GM19043 (cell line): Measurements from ENCODE around the gene SLC13A3.

Source experiments
- ATAC-seq: cut with Tn5 transposase; IDR thresholded peaks from one replicate; pipeline ENCODE4 v1.9.1; 2021; ENCODE audit warnings: low read depth; ENCODE audit not compliant: unreplicated experiment

The SLC13A3 gene

GRCh38 chr20:46638134-46638897 is 12.9 kb downstream of the SLC13A3 start:
- ATAC-seq: no peak

DNA sequence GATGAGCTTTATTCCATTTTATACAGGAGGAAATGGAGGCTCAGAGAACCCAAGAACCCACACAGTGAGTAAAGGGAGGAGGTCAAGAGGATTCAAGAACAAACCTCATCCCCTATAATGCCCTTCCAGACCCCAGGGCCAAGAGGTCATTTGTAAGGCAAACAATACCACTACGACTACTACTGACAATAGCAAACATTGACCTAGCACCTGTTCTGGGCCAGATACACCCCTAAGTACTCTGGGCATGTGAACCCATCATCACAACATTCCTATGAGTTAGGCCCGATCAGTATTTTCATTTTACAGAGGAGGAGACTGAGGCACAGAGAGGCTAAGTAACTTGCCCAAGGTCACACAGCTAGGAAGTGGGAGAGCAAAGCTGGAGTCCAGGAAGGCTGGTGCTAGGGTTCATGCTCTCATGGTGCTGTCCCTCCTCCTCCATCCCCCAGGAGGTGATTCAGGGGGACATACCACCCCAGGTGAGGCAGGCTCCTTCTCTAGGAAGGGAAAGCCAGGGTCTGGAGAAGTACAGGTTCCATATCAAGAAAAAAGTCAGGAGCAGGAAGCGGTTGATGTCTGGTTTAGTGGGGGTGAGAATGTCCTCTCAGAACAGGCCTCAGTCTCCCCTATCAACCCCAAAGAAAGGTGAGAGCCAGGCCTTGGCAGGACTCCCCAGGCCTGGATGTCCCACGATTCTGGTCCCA is 13.7 kb downstream of the SLC13A3 start:
- no peak for ATAC-seq

- ATAC-seq: no peak
Observed at GRCh38 chr20:46637020-46637419, 14.2 kb downstream of the SLC13A3 start.

DNA sequence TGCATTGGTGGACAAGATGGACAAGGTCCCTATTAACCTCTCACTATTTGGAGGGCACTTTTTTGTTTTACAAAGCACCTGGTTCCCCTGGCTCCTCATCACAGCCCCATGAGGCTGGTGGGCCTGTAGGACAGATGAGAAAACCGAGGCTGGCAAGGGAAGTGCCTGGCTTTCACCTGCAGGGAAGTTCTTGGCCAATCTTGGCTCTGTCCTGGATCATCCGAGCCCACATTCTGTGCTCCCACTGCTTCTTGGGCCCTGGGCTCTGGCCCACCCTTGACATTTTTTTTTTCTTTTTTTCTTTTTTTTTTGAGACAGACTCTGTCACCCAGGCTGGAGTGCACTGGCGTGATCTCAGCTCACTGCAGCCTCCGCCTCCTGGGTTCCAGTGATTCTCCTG is 14.7 kb downstream of the SLC13A3 start:
- no peak for ATAC-seq

DNA sequence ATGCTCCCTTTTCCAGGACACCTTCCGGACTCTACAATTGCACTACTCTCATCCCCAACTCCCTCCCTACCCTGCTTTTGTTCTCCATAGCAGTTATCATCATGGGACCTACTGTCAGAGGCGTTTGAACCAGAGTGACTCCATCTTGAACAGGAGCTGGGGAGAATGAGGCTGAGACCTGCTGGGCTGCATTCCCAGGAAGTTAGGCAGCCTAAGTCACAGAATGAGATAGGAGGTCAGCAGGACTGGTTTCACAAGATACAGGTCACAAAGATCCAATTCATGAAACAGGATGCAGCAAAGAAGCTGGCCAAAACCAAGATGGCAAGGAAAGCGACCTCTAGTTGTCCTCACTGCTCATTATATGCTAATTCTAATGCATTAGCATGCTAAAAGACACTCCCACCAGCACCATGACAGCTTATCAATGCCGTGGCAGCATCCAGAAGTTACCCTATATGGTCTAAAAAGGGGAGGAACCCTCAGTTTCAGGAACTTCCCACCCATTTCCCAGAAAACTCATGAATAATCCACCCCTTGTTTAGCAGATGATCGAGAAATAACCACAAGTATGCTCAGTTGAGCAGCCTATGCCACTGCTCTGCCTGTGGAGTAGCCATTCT is 15.6 kb downstream of the SLC13A3 start:
- ATAC-seq: no peak

- ATAC-seq: no peak
Observed at GRCh38 chr20:46634528-46634927, 16.7 kb downstream of the SLC13A3 start.

GRCh38 chr20:46631874-46632446 is 19.3 kb downstream of the SLC13A3 start:
- ATAC-seq: no peak

- no peak for ATAC-seq
Observed at GRCh38 chr20:46631212-46631869, 19.9 kb downstream of the SLC13A3 start.

GRCh38 chr20:46630306-46630705 is 21.0 kb downstream of the SLC13A3 start:
- ATAC-seq: no peak

GRCh38 chr20:46629341-46629740 is 21.9 kb downstream of the SLC13A3 start:
- no peak for ATAC-seq

- ATAC-seq: no peak
Observed at GRCh38 chr20:46627234-46627633, 24.0 kb downstream of the SLC13A3 start.

DNA sequence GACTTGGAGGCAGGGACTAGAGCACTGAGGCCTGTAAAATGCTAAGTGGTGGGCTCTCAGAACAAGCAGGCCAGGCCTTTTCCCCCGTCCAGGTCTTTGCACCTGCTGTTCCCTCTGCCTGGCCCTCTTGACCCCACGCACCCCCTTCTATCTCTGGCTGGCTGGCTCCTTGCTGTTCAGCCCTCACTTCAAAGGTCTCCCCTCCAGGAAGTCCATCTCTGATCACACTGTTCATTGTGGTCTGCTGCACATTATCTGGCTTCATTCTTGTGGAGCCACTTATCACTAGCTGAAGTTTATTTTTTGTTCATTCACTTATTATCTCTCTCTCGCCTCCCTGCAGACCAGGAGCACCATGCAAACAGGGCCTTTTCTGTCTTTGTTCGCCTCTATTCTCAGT is 24.5 kb downstream of the SLC13A3 start:
- no peak for ATAC-seq

GRCh38 chr20:46625875-46626373 is 25.3 kb downstream of the SLC13A3 start:
- ATAC-seq: no peak

GRCh38 chr20:46624946-46625345 is 26.3 kb downstream of the SLC13A3 start:
- ATAC-seq: no peak

GRCh38 chr20:46622165-46622564 is 29.1 kb downstream of the SLC13A3 start:
- no peak for ATAC-seq

DNA sequence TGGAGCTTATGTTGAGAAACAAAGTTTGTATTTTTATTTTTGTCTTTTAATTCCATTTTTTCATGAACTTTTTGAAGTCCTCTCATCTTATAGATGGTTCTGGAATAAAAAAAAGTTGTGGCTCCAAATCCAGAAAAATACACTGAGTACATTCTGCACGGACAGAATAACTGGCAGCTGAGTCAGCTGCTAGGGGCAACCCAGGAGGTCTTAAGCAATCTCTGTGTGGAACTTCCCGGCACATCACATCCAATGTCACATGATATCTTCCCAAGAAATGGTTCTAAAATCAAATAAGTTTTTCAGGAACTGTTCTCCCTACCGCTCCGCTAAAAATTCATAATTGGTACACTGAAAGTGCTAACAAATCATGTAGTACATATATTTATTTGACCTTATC is 29.8 kb downstream of the SLC13A3 start:
- ATAC-seq: no peak

DNA sequence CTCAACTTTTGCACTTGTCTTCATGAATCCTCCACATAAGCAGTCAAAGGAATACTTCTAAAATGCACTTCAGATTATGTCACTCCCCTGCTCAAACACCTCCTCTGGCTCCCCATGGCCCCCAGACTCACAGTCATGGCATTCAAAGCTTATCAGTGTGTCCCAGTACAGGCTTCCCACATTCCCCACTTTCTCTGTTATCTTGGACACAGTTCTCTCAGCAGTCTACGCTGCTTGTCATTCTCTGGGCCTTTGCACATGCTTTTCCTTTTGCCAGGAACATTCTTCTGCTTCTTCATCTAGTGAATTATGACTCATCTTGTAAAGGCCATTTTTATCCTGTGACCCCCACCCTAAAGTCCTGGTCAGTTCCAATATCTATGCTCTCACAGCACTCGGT is 31.8 kb downstream of the SLC13A3 start:
- no peak for ATAC-seq

DNA sequence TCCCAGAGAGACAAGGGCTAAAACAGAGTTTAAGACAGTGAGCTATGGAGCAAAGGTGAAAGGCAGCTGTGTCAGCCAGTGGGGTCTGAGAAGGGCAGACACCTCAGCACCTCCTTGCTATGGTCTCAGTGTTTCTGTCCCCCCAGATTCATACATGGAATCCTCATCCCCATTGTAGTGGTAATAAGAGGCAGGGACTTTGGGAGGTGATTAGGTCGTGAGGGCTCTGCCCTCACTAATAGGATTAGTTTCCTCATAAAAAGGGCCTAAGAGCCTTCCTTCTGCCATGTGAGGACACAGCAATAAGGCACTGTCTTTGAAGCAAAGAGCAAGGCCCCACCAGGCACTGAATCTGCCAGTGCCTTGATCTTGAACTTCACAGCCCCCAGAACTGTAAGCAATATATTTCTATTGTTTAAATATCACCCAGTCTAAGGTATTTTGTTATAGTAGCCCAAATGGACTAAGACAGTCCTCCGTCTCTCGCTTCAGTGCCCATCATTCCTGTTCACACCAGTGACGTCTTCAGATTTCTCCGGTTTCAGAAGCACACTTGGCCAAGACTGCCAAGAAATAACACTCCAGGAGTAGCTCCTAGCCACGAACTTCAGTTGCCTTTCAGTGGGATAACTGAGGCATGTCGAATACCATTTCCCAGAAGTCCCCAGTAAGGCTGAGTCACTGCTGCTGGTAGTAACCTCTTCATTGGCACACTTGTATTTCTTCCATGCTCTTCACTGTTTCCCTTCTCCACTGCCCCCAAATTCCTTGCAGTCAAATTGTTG is 32.8 kb downstream of the SLC13A3 start:
- no peak for ATAC-seq

- no peak for ATAC-seq
Observed at GRCh38 chr20:46614503-46614902, 36.8 kb downstream of the SLC13A3 start.

DNA sequence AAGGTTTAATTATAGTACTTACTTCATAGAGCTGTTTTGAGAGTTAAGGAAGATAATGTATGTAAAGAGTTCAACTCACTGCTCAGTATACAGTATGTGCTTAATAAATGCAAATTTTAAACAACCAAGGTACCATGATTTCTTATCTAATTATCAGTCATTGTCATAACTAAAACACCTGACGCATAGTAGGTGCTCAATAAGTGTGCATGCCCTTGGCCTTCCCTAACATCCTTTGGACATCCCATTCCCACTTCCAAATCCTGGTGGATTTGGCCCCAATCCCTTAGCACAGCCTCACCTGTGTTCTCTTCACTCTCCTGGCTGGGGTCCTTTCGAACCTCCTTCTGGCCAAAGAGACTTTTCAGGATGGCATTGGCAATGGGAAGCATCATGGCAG is 41.1 kb downstream of the SLC13A3 start:
- no peak for ATAC-seq
